Activated CD4-positive, alpha-beta T cell treated with anti-CD3 and anti-CD28 coated beads for 48 hours (primary cell): ENCODE measurements around the gene ADRM1.

Source experiments
- DNase-seq: peaks from one replicate; pipeline ENCODE4 v3.0.0-alpha.2; 2020

The ADRM1 gene

GRCh38 chr20:62299666-62300236 is 3.0 kb upstream of the ADRM1 start:
- no peak for DNase-seq

GRCh38 chr20:62300319-62300718 is 2.5 kb upstream of the ADRM1 start:
- no peak for DNase-seq

GRCh38 chr20:62301111-62301668 is 1.6 kb upstream of the ADRM1 start:
- DNase-seq = no peak

- DNase-seq = peak; percentile 95
Measured at GRCh38 chr20:62301773-62302340, 940 bp upstream of the ADRM1 start.

GRCh38 chr20:62303062-62303339 is 204 bp downstream of the ADRM1 start:
- DNase-seq = no peak

- DNase-seq = peak; percentile 33
Measured at GRCh38 chr20:62303340-62304226, 786 bp downstream of the ADRM1 start.

GRCh38 chr20:62304331-62305148 is 1.7 kb downstream of the ADRM1 start:
- DNase-seq = no peak

GRCh38 chr20:62305149-62305764 is 2.5 kb downstream of the ADRM1 start:
- DNase-seq = no peak

GRCh38 chr20:62305765-62306413 is 3.1 kb downstream of the ADRM1 start:
- DNase-seq = no peak

GRCh38 chr20:62306414-62307187 is 3.8 kb downstream of the ADRM1 start:
- DNase-seq = no peak

GRCh38 chr20:62307226-62308101 is 4.7 kb downstream of the ADRM1 start:
- no peak for DNase-seq

- no peak for DNase-seq
Measured at GRCh38 chr20:62308102-62308822, 5.5 kb downstream of the ADRM1 start.

- no peak for DNase-seq
Measured at GRCh38 chr20:62309198-62309944, 6.6 kb downstream of the ADRM1 start.

- no peak for DNase-seq
Measured at GRCh38 chr20:62309947-62310756, 7.4 kb downstream of the ADRM1 start.

- no peak for DNase-seq
Measured at GRCh38 chr20:62310757-62311121, 7.9 kb downstream of the ADRM1 start.

GRCh38 chr20:62311150-62311549 is 8.4 kb downstream of the ADRM1 start:
- DNase-seq = no peak

- DNase-seq = no peak
Measured at GRCh38 chr20:62311832-62312661, 9.2 kb downstream of the ADRM1 start.
